DND-41 (cell line): ENCODE measurements around the gene CYP27C1.
"Not testable (repeated sequence)": the region's sequence is repeated elsewhere in the genome, so short reads cannot be mapped to it uniquely, and the experiment has no call there.

Source experiments
- ATAC-seq: fragments of 200-7000 bp; cut with Tn5 transposase; 3 replicates; pipeline ENCODE4 v1.9.1; 2021; ENCODE audit warnings: low read depth; ENCODE audit not compliant: insufficient read depth
- DNase-seq: peaks from one replicate; pipeline ENCODE4 v3.0.0-alpha.2; 2020
- H2AFZ ChIP-seq: 2 replicates; pipeline ENCODE4 v1.6.0; 2012; ENCODE audit warnings: low read depth, low read length
- H3K27ac ChIP-seq: 2 replicates; pipeline ENCODE4 v1.5.1; 2012; ENCODE audit warnings: low read length, inconsistent platforms
- H3K27me3 ChIP-seq: fragments of 200-600 bp; sonication (generic); 2 replicates; pipeline ENCODE4 v1.6.0; 2012; ENCODE audit warnings: low read length, mild to moderate bottlenecking, inconsistent platforms; ENCODE audit not compliant: insufficient read depth, poor library complexity
- H3K36me3 ChIP-seq: 2 replicates; pipeline ENCODE4 v1.5.1; 2012; ENCODE audit warnings: low read length, inconsistent platforms; ENCODE audit not compliant: insufficient read depth
- H3K4me1 ChIP-seq: 2 replicates; pipeline ENCODE4 v1.5.1; 2012; ENCODE audit warnings: mild to moderate bottlenecking, low read length; ENCODE audit not compliant: insufficient read depth
- H3K4me2 ChIP-seq: 2 replicates; pipeline ENCODE4 v1.6.0; 2012; ENCODE audit warnings: mild to moderate bottlenecking, moderate library complexity, low read length, inconsistent platforms; ENCODE audit not compliant: insufficient read depth
- H3K4me3 ChIP-seq, 2 experiments: fragments of 200-600 bp in 1 of 2; shearing (Covaris generic) in 1 of 2; 2 replicates each; pipeline ENCODE4 v1.5.1; 2012 to 2016; ENCODE audit warnings: inconsistent platforms in 2 of 2, low read length in 2 of 2, mild to moderate bottlenecking in 2 of 2, low read depth in 1 of 2, moderate library complexity in 1 of 2
- H3K79me2 ChIP-seq: 2 replicates; pipeline ENCODE4 v1.6.0; 2012; ENCODE audit warnings: low read length, inconsistent platforms; ENCODE audit not compliant: insufficient read depth
- H3K9ac ChIP-seq: 2 replicates; pipeline ENCODE4 v1.6.0; 2012; ENCODE audit warnings: low read depth, mild to moderate bottlenecking, inconsistent platforms, low read length, moderate library complexity
- H3K9me3 ChIP-seq: 2 replicates; pipeline ENCODE4 v1.5.1; 2012; ENCODE audit warnings: low read length, moderate library complexity, mild to moderate bottlenecking, inconsistent platforms; ENCODE audit not compliant: insufficient read depth, severe bottlenecking
- H4K20me1 ChIP-seq: 2 replicates; pipeline ENCODE4 v1.6.0; 2012; ENCODE audit warnings: low read length; ENCODE audit not compliant: insufficient read depth
- EZH2 ChIP-seq: IDR thresholded peaks from 3 replicates; pipeline ENCODE4 v1.6.1; 2012; ENCODE audit warnings: borderline replicate concordance, low read depth, mild to moderate bottlenecking, moderate library complexity, low read length, inconsistent platforms; ENCODE audit not compliant: severe bottlenecking
- TF ChIP-seq, protein P1 (sequence below): IDR thresholded peaks from 2 replicates; pipeline ENCODE4 v1.5.1; 2012; ENCODE audit warnings: borderline replicate concordance, low read length, moderate library complexity, mild to moderate bottlenecking; ENCODE audit not compliant: poor library complexity, severe bottlenecking; ENCODE audit errors: extremely low read depth

Gene CYP27C1

DNA sequence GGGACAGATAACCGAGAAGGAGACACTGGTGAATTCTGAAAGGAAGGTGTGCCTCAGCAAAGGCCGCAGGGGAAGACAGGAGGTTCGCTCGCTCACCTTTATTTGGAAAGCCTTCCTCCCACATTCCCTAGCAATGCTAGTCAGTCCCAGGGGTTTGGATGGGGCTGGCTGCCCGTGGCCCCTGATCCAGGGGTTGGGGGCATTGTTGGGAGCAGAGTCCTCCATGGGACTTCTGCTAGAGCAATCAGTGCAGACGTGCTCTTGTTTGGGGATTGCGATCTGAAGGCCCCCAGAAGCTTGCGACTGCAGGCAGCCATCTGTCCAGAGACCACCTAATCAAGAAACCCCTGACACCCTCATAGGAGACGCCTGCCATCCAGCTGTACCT, 6.0 kb upstream of the CYP27C1 start:
- H3K36me3 ChIP-seq: no peaks in the 10 kb centered on the region
- TF ChIP-seq EZH2: no peak
- TF ChIP-seq, protein P1, sequence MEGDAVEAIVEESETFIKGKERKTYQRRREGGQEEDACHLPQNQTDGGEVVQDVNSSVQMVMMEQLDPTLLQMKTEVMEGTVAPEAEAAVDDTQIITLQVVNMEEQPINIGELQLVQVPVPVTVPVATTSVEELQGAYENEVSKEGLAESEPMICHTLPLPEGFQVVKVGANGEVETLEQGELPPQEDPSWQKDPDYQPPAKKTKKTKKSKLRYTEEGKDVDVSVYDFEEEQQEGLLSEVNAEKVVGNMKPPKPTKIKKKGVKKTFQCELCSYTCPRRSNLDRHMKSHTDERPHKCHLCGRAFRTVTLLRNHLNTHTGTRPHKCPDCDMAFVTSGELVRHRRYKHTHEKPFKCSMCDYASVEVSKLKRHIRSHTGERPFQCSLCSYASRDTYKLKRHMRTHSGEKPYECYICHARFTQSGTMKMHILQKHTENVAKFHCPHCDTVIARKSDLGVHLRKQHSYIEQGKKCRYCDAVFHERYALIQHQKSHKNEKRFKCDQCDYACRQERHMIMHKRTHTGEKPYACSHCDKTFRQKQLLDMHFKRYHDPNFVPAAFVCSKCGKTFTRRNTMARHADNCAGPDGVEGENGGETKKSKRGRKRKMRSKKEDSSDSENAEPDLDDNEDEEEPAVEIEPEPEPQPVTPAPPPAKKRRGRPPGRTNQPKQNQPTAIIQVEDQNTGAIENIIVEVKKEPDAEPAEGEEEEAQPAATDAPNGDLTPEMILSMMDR: no peak
- H3K4me3 ChIP-seq: no peak overlapping the region
- H3K9ac ChIP-seq: no peak overlapping the region
- ATAC-seq: no peak
- DNase-seq: no peak
- H3K79me2 ChIP-seq: no peaks in the 10 kb centered on the region
- no peaks in the 10 kb centered on the region for H3K9me3 ChIP-seq
- H3K4me2 ChIP-seq: no peak overlapping the region
- peaks cover 4% of the 10 kb centered on the region for H3K27me3 ChIP-seq
- H3K4me1 ChIP-seq: no peaks in the 10 kb centered on the region
- no peaks in the 10 kb centered on the region for H4K20me1 ChIP-seq
- H2AFZ ChIP-seq: no peak overlapping the region
- H3K27ac ChIP-seq: no peak overlapping the region

DNA sequence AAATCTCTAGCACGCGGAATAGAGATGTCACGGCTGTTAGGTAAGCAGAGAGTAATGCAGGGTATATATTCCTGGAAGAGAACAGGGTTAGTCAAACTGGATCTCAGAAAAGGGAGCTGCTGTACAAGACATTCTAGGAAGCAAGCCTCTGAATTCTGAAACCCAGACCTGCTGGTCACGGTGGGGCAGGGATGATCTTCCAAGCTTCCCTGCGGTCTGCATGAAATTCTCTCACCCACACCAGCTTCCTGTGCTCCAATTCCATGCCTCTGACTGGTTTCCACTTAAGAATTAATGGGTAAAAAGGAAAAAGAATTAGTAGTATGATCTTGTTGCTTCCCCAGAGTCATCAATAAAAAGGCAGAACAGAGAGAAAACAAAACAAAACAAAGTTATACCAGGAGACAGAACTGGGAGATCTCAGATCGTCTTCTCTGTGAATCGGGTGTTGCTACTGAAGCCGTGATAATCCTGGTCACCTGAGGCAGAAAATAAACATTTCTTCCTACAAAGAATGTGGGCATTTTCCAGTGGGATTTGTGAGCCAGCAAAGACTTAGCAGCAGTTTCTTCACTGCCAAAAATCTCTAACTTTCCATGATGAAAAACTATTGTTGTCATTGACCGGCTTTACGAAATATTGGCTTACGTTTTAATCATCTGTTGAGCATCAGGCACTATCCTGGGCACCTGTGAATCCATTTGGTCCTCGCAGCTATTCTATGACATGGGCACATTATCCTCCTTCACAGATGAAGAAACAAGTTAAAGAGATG, 5.3 kb upstream of the CYP27C1 start:
- no peak overlapping the region for H3K9ac ChIP-seq
- no peak overlapping the region for H3K4me2 ChIP-seq
- H3K4me1 ChIP-seq: no peaks in the 10 kb centered on the region
- H3K27ac ChIP-seq: no peak overlapping the region
- H3K79me2 ChIP-seq: no peaks in the 10 kb centered on the region
- H2AFZ ChIP-seq: no peak overlapping the region
- H3K27me3 ChIP-seq: peaks cover 4% of the 10 kb centered on the region
- TF ChIP-seq EZH2: no peak
- TF ChIP-seq, protein P1: no peak
- no peak overlapping the region for H3K4me3 ChIP-seq
- no peaks in the 10 kb centered on the region for H3K36me3 ChIP-seq
- DNase-seq: no peak
- H4K20me1 ChIP-seq: no peaks in the 10 kb centered on the region
- no peaks in the 10 kb centered on the region for H3K9me3 ChIP-seq
- no peak for ATAC-seq

DNA sequence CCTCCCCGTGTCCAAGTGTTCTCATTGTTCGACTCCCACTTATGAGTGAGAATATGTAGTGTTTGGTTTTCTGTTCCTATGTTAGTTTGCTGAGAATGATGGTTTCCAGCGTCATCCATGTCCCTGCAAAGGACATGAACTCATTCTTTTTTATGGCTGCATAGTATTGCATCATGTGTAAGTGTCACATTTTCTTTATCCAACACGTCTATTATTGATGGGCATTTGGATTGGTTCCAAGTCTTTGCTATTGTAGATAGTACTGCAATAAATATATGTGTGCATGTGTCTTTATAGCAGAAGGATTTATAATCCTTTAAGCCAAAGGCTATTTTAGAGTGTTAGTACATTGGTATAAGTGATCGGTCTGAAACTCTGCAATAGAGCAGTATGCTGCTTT, 4.0 kb upstream of the CYP27C1 start:
- H3K9ac ChIP-seq, H3K4me2 ChIP-seq, H2AFZ ChIP-seq, ATAC-seq, H4K20me1 ChIP-seq, H3K27ac ChIP-seq, DNase-seq, H3K9me3 ChIP-seq, H3K27me3 ChIP-seq, H3K4me3 ChIP-seq, H3K36me3 ChIP-seq, H3K4me1 ChIP-seq, H3K79me2 ChIP-seq: not testable (repeated sequence)

DNA sequence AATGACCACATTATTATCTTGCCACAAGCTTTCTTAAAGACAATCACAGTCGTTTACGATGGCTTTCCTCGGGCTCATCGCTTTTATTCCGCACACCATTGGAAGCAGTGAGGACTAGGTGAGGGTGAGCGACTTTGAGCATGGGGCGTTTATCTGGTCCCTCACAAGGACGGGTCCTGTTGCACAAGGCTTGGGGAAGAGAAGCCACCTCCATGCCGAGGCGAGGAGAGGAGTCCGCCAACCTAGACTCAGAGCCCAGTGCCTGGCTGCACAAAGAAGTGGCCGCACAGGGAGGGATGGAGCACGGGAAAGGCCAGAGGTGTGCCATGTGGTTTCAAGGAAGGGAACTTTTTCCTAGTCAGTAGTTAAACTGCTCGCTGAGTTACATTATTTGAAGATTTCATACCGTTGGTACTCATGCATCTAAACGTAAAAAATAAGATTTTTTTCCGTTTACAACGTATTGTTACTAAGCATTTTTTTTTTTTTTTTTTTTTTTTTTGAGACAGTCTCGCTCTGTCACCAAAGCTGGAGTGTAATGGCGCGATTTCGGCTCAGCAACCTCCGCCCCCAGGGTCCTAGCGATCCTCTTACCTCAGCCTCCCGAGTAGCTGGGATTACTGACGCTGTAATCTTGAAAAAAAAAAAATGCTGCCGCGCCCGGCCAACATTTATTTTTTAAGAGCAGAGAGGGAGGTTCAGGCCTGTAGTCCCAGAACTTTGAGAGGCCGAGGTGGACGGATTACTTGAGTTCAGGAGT, 849 bp upstream of the CYP27C1 start:
- TF ChIP-seq, protein P1: no peak
- no peak for TF ChIP-seq EZH2
- Histone ChIP-seq H3K27ac (no peak overlapping the region), H3K36me3 (no peaks in the 10 kb centered on the region), H4K20me1 (no peaks in the 10 kb centered on the region), H2AFZ (no peak overlapping the region), H3K79me2 (no peaks in the 10 kb centered on the region), H3K4me3 (no peak overlapping the region), H3K4me1 (no peaks in the 10 kb centered on the region), H3K4me2 (no peak overlapping the region), H3K27me3 (peaks cover 4% of the 10 kb centered on the region), H3K9me3 (no peaks in the 10 kb centered on the region), H3K9ac (no peak overlapping the region)
- DNase-seq (no peak), ATAC-seq (no peak)
